HL-60 (cell line): ENCODE results near the gene LIMA1.

ENCODE experiments used
- CTCF ChIP-seq: IDR thresholded peaks from one replicate; pipeline ENCODE4 v1.5.1; 2011; ENCODE audit warnings: low read length, control low read depth, inconsistent platforms; ENCODE audit not compliant: insufficient read depth
- GABPA ChIP-seq: IDR thresholded peaks from 2 replicates; pipeline ENCODE4 v1.6.1; 2012; ENCODE audit warnings: low read depth
- POLR2AphosphoS5 ChIP-seq: IDR thresholded peaks from 2 replicates; pipeline ENCODE4 v1.6.1; 2012; ENCODE audit warnings: low read depth
- REST ChIP-seq: IDR thresholded peaks from 2 replicates; pipeline ENCODE4 v1.6.1; 2012; ENCODE audit warnings: low read depth; ENCODE audit not compliant: insufficient replicate concordance
- SPI1 ChIP-seq: IDR thresholded peaks from 2 replicates; pipeline ENCODE4 v1.6.1; 2012; ENCODE audit warnings: low read depth, mild to moderate bottlenecking, borderline replicate concordance

GRCh38 chr12:50198829-50199228, 84.5 kb downstream of the LIMA1 start:
- no peak for TF ChIP-seq CTCF
- no peak for TF ChIP-seq SPI1
- TF ChIP-seq REST: no peak
- no peak for TF ChIP-seq POLR2AphosphoS5
- no peak for TF ChIP-seq GABPA
